WTC11 (cell line): ENCODE measurements around the gene TMTC2. TPM values are rescaled to one million over a fixed set of nuclear protein-coding genes. Genes with fewer than 3 reads are reported as not detected.

Experiments
- ATAC-seq: fragments of 200-7000 bp; cut with Tn5 transposase; 2 replicates; pipeline ENCODE4 v1.10.0; 2021; ENCODE audit warnings: mild to moderate bottlenecking, moderate library complexity
- CTCF ChIA-PET: fragments of 300-600 bp; sonication (Branson Sonifier 250); formaldehyde crosslinking; loops from one replicate; lab custom pipeline; 2021; ENCODE audit warnings: antibody characterized with exemption; lab: Charles Lee
- POLR2A ChIA-PET: fragments of 350-600 bp; sonication (Branson Sonifier 250); formaldehyde crosslinking; loops from one replicate; lab custom pipeline; 2021; ENCODE audit warnings: antibody characterized with exemption; lab: Charles Lee
- DNase-seq: peaks from one replicate; pipeline ENCODE4 v3.0.0; 2021; ENCODE audit warnings: low spot score
- H3K27ac Mint-ChIP-seq: 2 replicates; pipeline ENCODE4 v1.8.0; 2021; ENCODE audit warnings: mixed read lengths
- H3K27me3 Mint-ChIP-seq: 2 replicates; pipeline ENCODE4 v1.8.0; 2021; ENCODE audit warnings: low read depth, mild to moderate bottlenecking, moderate library complexity, mixed read lengths
- H3K36me3 Mint-ChIP-seq: 2 replicates; pipeline ENCODE4 v1.8.0; 2021; ENCODE audit warnings: mixed read lengths
- H3K4me1 Mint-ChIP-seq: 2 replicates; pipeline ENCODE4 v1.8.0; 2022; ENCODE audit warnings: mixed read lengths
- H3K4me3 Mint-ChIP-seq: 2 replicates; pipeline ENCODE4 v1.8.0; 2021; ENCODE audit warnings: mild to moderate bottlenecking, moderate library complexity, mixed read lengths
- H3K9me3 Mint-ChIP-seq: 2 replicates; pipeline ENCODE4 v1.8.0; 2021; ENCODE audit warnings: mixed read lengths
- ELF4 ChIP-seq: sonication (generic); formaldehyde crosslinking; IDR thresholded peaks from 2 replicates; pipeline ENCODE4 v1.8.1; 2022; ENCODE audit warnings: low read depth, mild to moderate bottlenecking, moderate library complexity, missing genetic modification reagents
- NFYB ChIP-seq: sonication (generic); formaldehyde crosslinking; conservative IDR thresholded peaks from 2 replicates; pipeline ENCODE4 v1.8.0; 2022; ENCODE audit warnings: low read depth, missing genetic modification reagents
- ZNF121 ChIP-seq: sonication (generic); formaldehyde crosslinking; IDR thresholded peaks from 2 replicates; pipeline ENCODE4 v1.8.0; 2023; ENCODE audit warnings: missing genetic modification reagents
- ZNF219 ChIP-seq: sonication (generic); formaldehyde crosslinking; IDR thresholded peaks from 2 replicates; pipeline ENCODE4 v1.8.0; 2023; ENCODE audit warnings: missing genetic modification reagents, mild to moderate bottlenecking, borderline replicate concordance
- ZNF263 ChIP-seq: sonication (generic); formaldehyde crosslinking; IDR thresholded peaks from 2 replicates; pipeline ENCODE4 v1.8.1; 2022; ENCODE audit warnings: low read depth, mild to moderate bottlenecking, moderate library complexity, missing genetic modification reagents
- ZNF671 ChIP-seq: fragments of 250-450 bp; sonication (Bioruptor Pico); IDR thresholded peaks from 2 replicates; pipeline ENCODE4 v1.8.0; 2021; ENCODE audit warnings: mild to moderate bottlenecking
- total RNA-seq: library from RNA; stranded (reverse); gene quantifications from 3 replicates; pipeline ENCODE4 v1.2.3, GENCODE V29; 2021
- TF ChIP-seq, protein P1 (sequence below): sonication (generic); formaldehyde crosslinking; IDR thresholded peaks from 2 replicates; pipeline ENCODE4 v1.8.1; 2022; ENCODE audit warnings: mild to moderate bottlenecking, moderate library complexity, missing genetic modification reagents
- TF ChIP-seq, protein P2 (sequence below): sonication (generic); formaldehyde crosslinking; IDR thresholded peaks from 2 replicates; pipeline ENCODE4 v1.8.1; 2022; ENCODE audit warnings: missing genetic modification reagents, borderline replicate concordance
- TF ChIP-seq, protein P3 (sequence below): sonication (generic); formaldehyde crosslinking; IDR thresholded peaks from 2 replicates; pipeline ENCODE4 v1.8.1; 2023; ENCODE audit warnings: mild to moderate bottlenecking, missing genetic modification reagents, moderate library complexity
- TF ChIP-seq, protein P4 (sequence below): sonication (generic); formaldehyde crosslinking; IDR thresholded peaks from 2 replicates; pipeline ENCODE4 v1.8.1; 2023; ENCODE audit warnings: mild to moderate bottlenecking, moderate library complexity, missing genetic modification reagents
- TF ChIP-seq, protein P5 (sequence below): fragments of 250-450 bp; sonication (Bioruptor Pico); IDR thresholded peaks from 2 replicates; pipeline ENCODE4 v2.1.2; 2022; ENCODE audit warnings: mild to moderate bottlenecking, moderate library complexity
- TF ChIP-seq, protein P6 (sequence below): sonication (generic); formaldehyde crosslinking; IDR thresholded peaks from 2 replicates; pipeline ENCODE4 v1.8.1; 2023; ENCODE audit warnings: mild to moderate bottlenecking, missing genetic modification reagents, borderline replicate concordance
- TF ChIP-seq, protein P7 (sequence below): sonication (generic); formaldehyde crosslinking; IDR thresholded peaks from 2 replicates; pipeline ENCODE4 v1.8.0; 2023; ENCODE audit warnings: missing genetic modification reagents
- TF ChIP-seq, protein P8 (sequence below): sonication (generic); formaldehyde crosslinking; IDR thresholded peaks from 2 replicates; pipeline ENCODE4 v1.8.0; 2022; ENCODE audit warnings: mild to moderate bottlenecking, missing genetic modification reagents
- TF ChIP-seq, protein P9 (sequence below): sonication (generic); formaldehyde crosslinking; conservative IDR thresholded peaks from 2 replicates; pipeline ENCODE4 v1.8.1; 2023; ENCODE audit warnings: mild to moderate bottlenecking, low read depth, missing genetic modification reagents, moderate library complexity

The TMTC2 gene
- total RNA-seq, 1 experiment from 2014 or later: 6.4 TPM

DNA sequence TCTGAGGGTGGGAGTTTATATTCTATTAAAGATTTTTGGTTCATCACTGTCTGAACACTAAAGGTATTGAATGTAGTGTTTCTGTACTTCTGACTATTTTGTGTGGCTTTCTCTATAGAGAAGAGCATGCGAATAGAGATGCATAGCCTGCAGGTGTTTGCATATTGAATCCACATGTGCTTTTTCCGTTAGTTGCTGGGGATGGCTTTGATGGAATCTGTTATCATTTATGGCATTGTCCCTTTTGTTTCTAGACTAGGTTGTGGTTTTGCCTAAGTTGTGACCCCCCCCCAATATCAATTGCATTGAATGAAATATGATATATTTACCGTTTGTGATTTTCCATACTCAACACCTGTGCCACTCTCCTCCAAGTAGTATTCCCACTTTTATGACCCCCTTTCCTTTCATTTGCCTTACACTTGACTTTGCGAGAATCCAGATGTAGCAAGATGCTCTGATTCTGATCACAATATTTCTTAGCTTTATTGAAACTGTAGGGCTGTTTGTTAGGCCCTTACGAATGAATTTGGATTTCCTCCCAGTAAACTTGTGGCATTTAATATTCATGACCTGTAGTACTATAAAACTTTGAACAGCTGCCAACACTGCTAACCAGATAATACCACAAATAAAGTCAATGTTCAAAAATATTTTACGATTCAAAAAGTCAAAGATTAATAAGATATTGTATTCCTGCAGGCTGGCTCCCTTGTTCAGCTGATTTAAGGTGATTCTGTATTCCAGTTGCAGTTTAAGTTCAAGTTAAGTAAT is 176.4 kb downstream of the TMTC2 start:
- TF ChIP-seq, protein P1, sequence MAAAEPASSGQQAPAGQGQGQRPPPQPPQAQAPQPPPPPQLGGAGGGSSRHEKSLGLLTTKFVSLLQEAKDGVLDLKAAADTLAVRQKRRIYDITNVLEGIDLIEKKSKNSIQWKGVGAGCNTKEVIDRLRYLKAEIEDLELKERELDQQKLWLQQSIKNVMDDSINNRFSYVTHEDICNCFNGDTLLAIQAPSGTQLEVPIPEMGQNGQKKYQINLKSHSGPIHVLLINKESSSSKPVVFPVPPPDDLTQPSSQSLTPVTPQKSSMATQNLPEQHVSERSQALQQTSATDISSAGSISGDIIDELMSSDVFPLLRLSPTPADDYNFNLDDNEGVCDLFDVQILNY (CRISPR knock-in tag): no peak
- no peak for TF ChIP-seq ZNF263 (CRISPR knock-in tag)
- TF ChIP-seq, protein P2, sequence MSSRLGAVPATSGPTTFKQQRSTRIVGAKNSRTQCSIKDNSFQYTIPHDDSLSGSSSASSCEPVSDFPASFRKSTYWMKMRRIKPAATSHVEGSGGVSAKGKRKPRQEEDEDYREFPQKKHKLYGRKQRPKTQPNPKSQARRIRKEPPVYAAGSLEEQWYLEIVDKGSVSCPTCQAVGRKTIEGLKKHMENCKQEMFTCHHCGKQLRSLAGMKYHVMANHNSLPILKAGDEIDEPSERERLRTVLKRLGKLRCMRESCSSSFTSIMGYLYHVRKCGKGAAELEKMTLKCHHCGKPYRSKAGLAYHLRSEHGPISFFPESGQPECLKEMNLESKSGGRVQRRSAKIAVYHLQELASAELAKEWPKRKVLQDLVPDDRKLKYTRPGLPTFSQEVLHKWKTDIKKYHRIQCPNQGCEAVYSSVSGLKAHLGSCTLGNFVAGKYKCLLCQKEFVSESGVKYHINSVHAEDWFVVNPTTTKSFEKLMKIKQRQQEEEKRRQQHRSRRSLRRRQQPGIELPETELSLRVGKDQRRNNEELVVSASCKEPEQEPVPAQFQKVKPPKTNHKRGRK: no peak
- TF ChIP-seq, protein P3, sequence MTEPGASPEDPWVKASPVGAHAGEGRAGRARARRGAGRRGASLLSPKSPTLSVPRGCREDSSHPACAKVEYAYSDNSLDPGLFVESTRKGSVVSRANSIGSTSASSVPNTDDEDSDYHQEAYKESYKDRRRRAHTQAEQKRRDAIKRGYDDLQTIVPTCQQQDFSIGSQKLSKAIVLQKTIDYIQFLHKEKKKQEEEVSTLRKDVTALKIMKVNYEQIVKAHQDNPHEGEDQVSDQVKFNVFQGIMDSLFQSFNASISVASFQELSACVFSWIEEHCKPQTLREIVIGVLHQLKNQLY (CRISPR knock-in tag): no peak
- TF ChIP-seq, protein P4, sequence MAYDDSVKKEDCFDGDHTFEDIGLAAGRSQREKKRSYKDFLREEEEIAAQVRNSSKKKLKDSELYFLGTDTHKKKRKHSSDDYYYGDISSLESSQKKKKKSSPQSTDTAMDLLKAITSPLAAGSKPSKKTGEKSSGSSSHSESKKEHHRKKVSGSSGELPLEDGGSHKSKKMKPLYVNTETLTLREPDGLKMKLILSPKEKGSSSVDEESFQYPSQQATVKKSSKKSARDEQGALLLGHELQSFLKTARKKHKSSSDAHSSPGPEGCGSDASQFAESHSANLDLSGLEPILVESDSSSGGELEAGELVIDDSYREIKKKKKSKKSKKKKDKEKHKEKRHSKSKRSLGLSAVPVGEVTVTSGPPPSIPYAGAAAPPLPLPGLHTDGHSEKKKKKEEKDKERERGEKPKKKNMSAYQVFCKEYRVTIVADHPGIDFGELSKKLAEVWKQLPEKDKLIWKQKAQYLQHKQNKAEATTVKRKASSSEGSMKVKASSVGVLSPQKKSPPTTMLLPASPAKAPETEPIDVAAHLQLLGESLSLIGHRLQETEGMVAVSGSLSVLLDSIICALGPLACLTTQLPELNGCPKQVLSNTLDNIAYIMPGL: no peak
- TF ChIP-seq, protein P5, sequence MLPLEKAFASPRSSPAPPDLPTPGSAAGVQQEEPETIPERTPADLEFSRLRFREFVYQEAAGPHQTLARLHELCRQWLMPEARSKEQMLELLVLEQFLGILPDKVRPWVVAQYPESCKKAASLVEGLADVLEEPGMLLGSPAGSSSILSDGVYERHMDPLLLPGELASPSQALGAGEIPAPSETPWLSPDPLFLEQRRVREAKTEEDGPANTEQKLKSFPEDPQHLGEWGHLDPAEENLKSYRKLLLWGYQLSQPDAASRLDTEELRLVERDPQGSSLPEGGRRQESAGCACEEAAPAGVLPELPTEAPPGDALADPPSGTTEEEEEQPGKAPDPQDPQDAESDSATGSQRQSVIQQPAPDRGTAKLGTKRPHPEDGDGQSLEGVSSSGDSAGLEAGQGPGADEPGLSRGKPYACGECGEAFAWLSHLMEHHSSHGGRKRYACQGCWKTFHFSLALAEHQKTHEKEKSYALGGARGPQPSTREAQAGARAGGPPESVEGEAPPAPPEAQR (CRISPR knock-in tag): no peak
- TF ChIP-seq, protein P6, sequence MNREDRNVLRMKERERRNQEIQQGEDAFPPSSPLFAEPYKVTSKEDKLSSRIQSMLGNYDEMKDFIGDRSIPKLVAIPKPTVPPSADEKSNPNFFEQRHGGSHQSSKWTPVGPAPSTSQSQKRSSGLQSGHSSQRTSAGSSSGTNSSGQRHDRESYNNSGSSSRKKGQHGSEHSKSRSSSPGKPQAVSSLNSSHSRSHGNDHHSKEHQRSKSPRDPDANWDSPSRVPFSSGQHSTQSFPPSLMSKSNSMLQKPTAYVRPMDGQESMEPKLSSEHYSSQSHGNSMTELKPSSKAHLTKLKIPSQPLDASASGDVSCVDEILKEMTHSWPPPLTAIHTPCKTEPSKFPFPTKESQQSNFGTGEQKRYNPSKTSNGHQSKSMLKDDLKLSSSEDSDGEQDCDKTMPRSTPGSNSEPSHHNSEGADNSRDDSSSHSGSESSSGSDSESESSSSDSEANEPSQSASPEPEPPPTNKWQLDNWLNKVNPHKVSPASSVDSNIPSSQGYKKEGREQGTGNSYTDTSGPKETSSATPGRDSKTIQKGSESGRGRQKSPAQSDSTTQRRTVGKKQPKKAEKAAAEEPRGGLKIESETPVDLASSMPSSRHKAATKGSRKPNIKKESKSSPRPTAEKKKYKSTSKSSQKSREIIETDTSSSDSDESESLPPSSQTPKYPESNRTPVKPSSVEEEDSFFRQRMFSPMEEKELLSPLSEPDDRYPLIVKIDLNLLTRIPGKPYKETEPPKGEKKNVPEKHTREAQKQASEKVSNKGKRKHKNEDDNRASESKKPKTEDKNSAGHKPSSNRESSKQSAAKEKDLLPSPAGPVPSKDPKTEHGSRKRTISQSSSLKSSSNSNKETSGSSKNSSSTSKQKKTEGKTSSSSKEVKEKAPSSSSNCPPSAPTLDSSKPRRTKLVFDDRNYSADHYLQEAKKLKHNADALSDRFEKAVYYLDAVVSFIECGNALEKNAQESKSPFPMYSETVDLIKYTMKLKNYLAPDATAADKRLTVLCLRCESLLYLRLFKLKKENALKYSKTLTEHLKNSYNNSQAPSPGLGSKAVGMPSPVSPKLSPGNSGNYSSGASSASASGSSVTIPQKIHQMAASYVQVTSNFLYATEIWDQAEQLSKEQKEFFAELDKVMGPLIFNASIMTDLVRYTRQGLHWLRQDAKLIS (CRISPR knock-in tag): no peak
- no peak for TF ChIP-seq ZNF219
- TF ChIP-seq, protein P7, sequence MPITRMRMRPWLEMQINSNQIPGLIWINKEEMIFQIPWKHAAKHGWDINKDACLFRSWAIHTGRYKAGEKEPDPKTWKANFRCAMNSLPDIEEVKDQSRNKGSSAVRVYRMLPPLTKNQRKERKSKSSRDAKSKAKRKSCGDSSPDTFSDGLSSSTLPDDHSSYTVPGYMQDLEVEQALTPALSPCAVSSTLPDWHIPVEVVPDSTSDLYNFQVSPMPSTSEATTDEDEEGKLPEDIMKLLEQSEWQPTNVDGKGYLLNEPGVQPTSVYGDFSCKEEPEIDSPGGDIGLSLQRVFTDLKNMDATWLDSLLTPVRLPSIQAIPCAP (CRISPR knock-in tag): no peak
- no peak for TF ChIP-seq NFYB (CRISPR knock-in tag)
- H3K27me3 Mint-ChIP-seq: peaks cover 9% of the 10 kb centered on the region
- DNase-seq (no peak), ATAC-seq (no peak)
- H3K27ac Mint-ChIP-seq: no peak overlapping the region
- peaks cover 33% of the 10 kb centered on the region for H3K4me1 Mint-ChIP-seq
- no peak overlapping the region for H3K4me3 Mint-ChIP-seq
- H3K9me3 Mint-ChIP-seq: no peaks in the 10 kb centered on the region
- POLR2A ChIA-PET: no interaction called here
- CTCF ChIA-PET: no interaction called here
- H3K36me3 Mint-ChIP-seq: peaks cover 3% of the 10 kb centered on the region; the same call in 1 of the 2 replicates

DNA sequence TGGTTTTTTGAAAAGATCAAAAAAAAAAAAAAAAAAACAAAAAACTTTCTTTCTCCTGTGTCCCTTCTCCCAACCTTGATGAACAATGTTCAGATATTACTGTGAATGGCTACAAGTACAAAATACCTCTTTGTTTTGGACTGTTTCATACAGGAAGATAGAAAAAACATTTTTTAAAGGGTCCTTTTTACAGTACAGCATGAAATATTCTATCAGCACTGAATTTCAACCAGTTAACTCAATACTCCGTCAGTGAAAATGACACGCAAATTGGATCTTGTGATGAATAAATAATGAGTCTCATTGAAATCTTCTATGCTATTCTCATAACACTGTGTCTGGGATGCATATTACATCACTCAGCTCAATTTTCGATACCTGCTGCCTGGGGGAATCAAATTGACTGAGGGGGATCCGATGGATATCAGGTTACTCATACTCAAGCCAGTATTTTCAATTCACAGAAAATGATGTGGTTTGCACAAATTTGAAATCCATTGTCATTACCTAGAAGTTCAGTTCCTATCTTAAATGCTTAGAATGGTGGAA is 179.6 kb downstream of the TMTC2 start:
- ChIA-PET CTCF (interaction anchor here (0.7 kb wide), 1 partner anchor 181 kb away, joined by 4 read pairs; no protein-coding TSS in a partner anchor), POLR2A (no interaction called here)
- no peak overlapping the region for H3K4me3 Mint-ChIP-seq
- H3K4me1 Mint-ChIP-seq: peaks cover 37% of the 10 kb centered on the region
- ATAC-seq: no peak
- H3K36me3 Mint-ChIP-seq: peaks cover 3% of the 10 kb centered on the region; the same call in 1 of the 2 replicates
- H3K27me3 Mint-ChIP-seq: no peaks in the 10 kb centered on the region
- DNase-seq: no peak
- no peaks in the 10 kb centered on the region for H3K9me3 Mint-ChIP-seq
- no peak overlapping the region for H3K27ac Mint-ChIP-seq
- TF ChIP-seq ZNF121 (CRISPR knock-in tag): no peak
- TF ChIP-seq, protein P8, sequence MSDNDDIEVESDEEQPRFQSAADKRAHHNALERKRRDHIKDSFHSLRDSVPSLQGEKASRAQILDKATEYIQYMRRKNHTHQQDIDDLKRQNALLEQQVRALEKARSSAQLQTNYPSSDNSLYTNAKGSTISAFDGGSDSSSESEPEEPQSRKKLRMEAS: no peak
- no peak for TF ChIP-seq ZNF671 (CRISPR knock-in tag)
- TF ChIP-seq, protein P5 (CRISPR knock-in tag): no peak
- no peak for TF ChIP-seq ELF4 (CRISPR knock-in tag)
- TF ChIP-seq, protein P9, sequence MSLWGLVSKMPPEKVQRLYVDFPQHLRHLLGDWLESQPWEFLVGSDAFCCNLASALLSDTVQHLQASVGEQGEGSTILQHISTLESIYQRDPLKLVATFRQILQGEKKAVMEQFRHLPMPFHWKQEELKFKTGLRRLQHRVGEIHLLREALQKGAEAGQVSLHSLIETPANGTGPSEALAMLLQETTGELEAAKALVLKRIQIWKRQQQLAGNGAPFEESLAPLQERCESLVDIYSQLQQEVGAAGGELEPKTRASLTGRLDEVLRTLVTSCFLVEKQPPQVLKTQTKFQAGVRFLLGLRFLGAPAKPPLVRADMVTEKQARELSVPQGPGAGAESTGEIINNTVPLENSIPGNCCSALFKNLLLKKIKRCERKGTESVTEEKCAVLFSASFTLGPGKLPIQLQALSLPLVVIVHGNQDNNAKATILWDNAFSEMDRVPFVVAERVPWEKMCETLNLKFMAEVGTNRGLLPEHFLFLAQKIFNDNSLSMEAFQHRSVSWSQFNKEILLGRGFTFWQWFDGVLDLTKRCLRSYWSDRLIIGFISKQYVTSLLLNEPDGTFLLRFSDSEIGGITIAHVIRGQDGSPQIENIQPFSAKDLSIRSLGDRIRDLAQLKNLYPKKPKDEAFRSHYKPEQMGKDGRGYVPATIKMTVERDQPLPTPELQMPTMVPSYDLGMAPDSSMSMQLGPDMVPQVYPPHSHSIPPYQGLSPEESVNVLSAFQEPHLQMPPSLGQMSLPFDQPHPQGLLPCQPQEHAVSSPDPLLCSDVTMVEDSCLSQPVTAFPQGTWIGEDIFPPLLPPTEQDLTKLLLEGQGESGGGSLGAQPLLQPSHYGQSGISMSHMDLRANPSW (CRISPR knock-in tag): no peak
